GM23338 (cell line): ENCODE data around the gene CDH23. TPM values are rescaled to one million over a fixed set of nuclear protein-coding genes. Genes with fewer than 3 reads are reported as not detected.

Experiments
- ATAC-seq: fragments of 200-7000 bp; cut with Tn5 transposase; 3 replicates; pipeline ENCODE4 v1.9.1; 2020
- DNase-seq: peaks from one replicate; pipeline ENCODE4 v3.0.0-alpha.2; 2015; ENCODE audit warnings: low spot score
- H2AFZ ChIP-seq: fragments of 200-600 bp; sonication (generic); 2 replicates; pipeline ENCODE4 v1.8.0; 2016; ENCODE audit warnings: antibody characterized with exemption, mild to moderate bottlenecking, moderate library complexity
- H3F3A ChIP-seq: fragments of 200-600 bp; sonication (generic); replicated peaks from 2 replicates; pipeline ENCODE4 v1.8.0; 2017; ENCODE audit warnings: antibody characterized with exemption, mixed run types, low read depth
- H3K27ac ChIP-seq: fragments of 200-600 bp; sonication (generic); 2 replicates; pipeline ENCODE4 v1.6.1; 2016; ENCODE audit warnings: low read depth
- H3K27me3 ChIP-seq: fragments of 200-600 bp; sonication (generic); 2 replicates; pipeline ENCODE4 v1.8.0; 2016; ENCODE audit warnings: mild to moderate bottlenecking, mixed run types, moderate library complexity; ENCODE audit not compliant: insufficient read depth
- H3K36me3 ChIP-seq: fragments of 200-600 bp; sonication (generic); 2 replicates; pipeline ENCODE4 v1.8.0; 2016; ENCODE audit warnings: mild to moderate bottlenecking; ENCODE audit not compliant: insufficient read depth
- H3K4me1 ChIP-seq: fragments of 200-600 bp; sonication (generic); 2 replicates; pipeline ENCODE4 v1.8.0; 2016; ENCODE audit warnings: mild to moderate bottlenecking, moderate library complexity; ENCODE audit not compliant: insufficient read depth
- H3K4me2 ChIP-seq: fragments of 200-600 bp; sonication (generic); 2 replicates; pipeline ENCODE4 v1.7.1; 2017; ENCODE audit warnings: mixed run types
- H3K4me3 ChIP-seq: fragments of 200-600 bp; sonication (generic); 2 replicates; pipeline ENCODE4 v1.6.1; 2016; ENCODE audit warnings: mixed run types
- H3K79me2 ChIP-seq: fragments of 200-600 bp; sonication (generic); replicated peaks from 2 replicates; pipeline ENCODE4 v1.8.0; 2017; ENCODE audit warnings: mild to moderate bottlenecking; ENCODE audit not compliant: insufficient read depth
- H3K9me2 ChIP-seq: fragments of 200-600 bp; sonication (generic); 2 replicates; pipeline ENCODE4 v1.8.0; 2017; ENCODE audit not compliant: insufficient read depth
- H4K20me1 ChIP-seq: fragments of 200-600 bp; sonication (generic); replicated peaks from 2 replicates; pipeline ENCODE4 v1.8.0; 2017; ENCODE audit warnings: mild to moderate bottlenecking; ENCODE audit not compliant: insufficient read depth
- H3K27ac Mint-ChIP-seq: 2 replicates; pipeline ENCODE4 v1.8.0; 2020; ENCODE audit warnings: inconsistent platforms, mild to moderate bottlenecking, moderate library complexity, mixed read lengths
- H3K27me3 Mint-ChIP-seq: 3 replicates; pipeline ENCODE4 v1.8.0; 2022; ENCODE audit warnings: low read depth, mild to moderate bottlenecking, moderate library complexity, mixed read lengths, inconsistent platforms; ENCODE audit not compliant: insufficient read depth, poor library complexity
- H3K36me3 Mint-ChIP-seq: 3 replicates; pipeline ENCODE4 v1.8.0; 2021; ENCODE audit warnings: low read depth, mild to moderate bottlenecking, inconsistent platforms, moderate library complexity, mixed read lengths
- H3K4me1 Mint-ChIP-seq: 3 replicates; pipeline ENCODE4 v1.8.0; 2020; ENCODE audit warnings: mild to moderate bottlenecking, inconsistent platforms, mixed read lengths
- H3K4me3 Mint-ChIP-seq: 3 replicates; pipeline ENCODE4 v1.8.0; 2021; ENCODE audit warnings: moderate library complexity, mild to moderate bottlenecking, inconsistent platforms, mixed read lengths
- H3K9me3 Mint-ChIP-seq: 3 replicates; pipeline ENCODE4 v1.8.0; 2020; ENCODE audit warnings: moderate library complexity, mild to moderate bottlenecking, inconsistent platforms, mixed read lengths
- CREB1 ChIP-seq: fragments of 250-450 bp; sonication (Bioruptor Pico); IDR thresholded peaks from 2 replicates; pipeline ENCODE4 v1.5.0; 2020; ENCODE audit warnings: low read depth, mild to moderate bottlenecking, moderate library complexity
- EZH2 ChIP-seq: fragments of 200-600 bp; sonication (generic); IDR thresholded peaks from one replicate; pipeline ENCODE4 v1.8.0; 2017; ENCODE audit warnings: antibody characterized with exemption, mild to moderate bottlenecking, low read depth; ENCODE audit not compliant: unreplicated experiment
- EZH2phosphoT487 ChIP-seq: fragments of 200-600 bp; sonication (generic); IDR thresholded peaks from one replicate; pipeline ENCODE4 v1.8.1; 2018; ENCODE audit warnings: antibody characterized with exemption; ENCODE audit not compliant: unreplicated experiment
- JUNB ChIP-seq: IDR thresholded peaks from one replicate; pipeline ENCODE4 v1.6.1; 2016; ENCODE audit warnings: antibody characterized with exemption; ENCODE audit not compliant: unreplicated experiment
- NANOG ChIP-seq: IDR thresholded peaks from 2 replicates; pipeline ENCODE4 v1.6.1; 2016; ENCODE audit warnings: antibody characterized with exemption, borderline replicate concordance
- POLR2AphosphoS5 ChIP-seq: IDR thresholded peaks from 2 replicates; pipeline ENCODE4 v1.6.1; 2016; ENCODE audit warnings: antibody characterized with exemption, low read depth
- STAT1 ChIP-seq: IDR thresholded peaks from one replicate; pipeline ENCODE4 v1.6.1; 2016; ENCODE audit warnings: antibody characterized with exemption; ENCODE audit not compliant: unreplicated experiment
- ZNF114 ChIP-seq: fragments of 250-450 bp; sonication (Bioruptor Pico); IDR thresholded peaks from 2 replicates; pipeline ENCODE4 v1.5.0; 2020; ENCODE audit warnings: mild to moderate bottlenecking, moderate library complexity
- ZNF331 ChIP-seq: fragments of 250-450 bp; sonication (Bioruptor Pico); IDR thresholded peaks from 2 replicates; pipeline ENCODE4 v1.5.0; 2020; ENCODE audit warnings: low read depth, mild to moderate bottlenecking, moderate library complexity
- polyA plus RNA-seq: library from polyadenylated mRNA; unstranded; fragments of >200 nt; fragmentation: Nextera tagmentation; extraction: Ambion mirVana; gene quantifications from 2 replicates; pipeline ENCODE4 v1.2.1, GENCODE V29; 2016
- total RNA-seq: library from RNA; depleted of rRNA; stranded (reverse); fragments of >200 nt; shearing (Covaris generic); gene quantifications from 2 replicates; pipeline ENCODE4 v1.2.3, GENCODE V29; 2014
- TF ChIP-seq, protein P1 (sequence below): fragments of 250-450 bp; sonication (Bioruptor Pico); IDR thresholded peaks from 2 replicates; pipeline ENCODE4 v1.5.0; 2020; ENCODE audit warnings: mild to moderate bottlenecking, moderate library complexity
- TF ChIP-seq, protein P2 (sequence below): IDR thresholded peaks from 2 replicates; pipeline ENCODE4 v1.6.1; 2016; ENCODE audit warnings: antibody characterized with exemption
- TF ChIP-seq, protein P3 (sequence below), 2 experiments: fragments of 200-600 bp in 1 of 2; sonication (generic) in 1 of 2; conservative IDR thresholded peaks; 2 replicates each; pipeline versions ENCODE4 v1.5.1 to v1.6.1; 2016 to 2017; ENCODE audit warnings: antibody characterized with exemption in 2 of 2, low read depth in 2 of 2, mild to moderate bottlenecking in 2 of 2, moderate library complexity in 1 of 2
- TF ChIP-seq, protein P4 (sequence below): IDR thresholded peaks from one replicate; pipeline ENCODE4 v1.6.1; 2018; ENCODE audit warnings: antibody characterized with exemption; ENCODE audit not compliant: unreplicated experiment

CDH23 gene
- total and polyA plus RNA-seq, 2 experiments from 2014 or later: 0.95 to 4.3 TPM

DNA sequence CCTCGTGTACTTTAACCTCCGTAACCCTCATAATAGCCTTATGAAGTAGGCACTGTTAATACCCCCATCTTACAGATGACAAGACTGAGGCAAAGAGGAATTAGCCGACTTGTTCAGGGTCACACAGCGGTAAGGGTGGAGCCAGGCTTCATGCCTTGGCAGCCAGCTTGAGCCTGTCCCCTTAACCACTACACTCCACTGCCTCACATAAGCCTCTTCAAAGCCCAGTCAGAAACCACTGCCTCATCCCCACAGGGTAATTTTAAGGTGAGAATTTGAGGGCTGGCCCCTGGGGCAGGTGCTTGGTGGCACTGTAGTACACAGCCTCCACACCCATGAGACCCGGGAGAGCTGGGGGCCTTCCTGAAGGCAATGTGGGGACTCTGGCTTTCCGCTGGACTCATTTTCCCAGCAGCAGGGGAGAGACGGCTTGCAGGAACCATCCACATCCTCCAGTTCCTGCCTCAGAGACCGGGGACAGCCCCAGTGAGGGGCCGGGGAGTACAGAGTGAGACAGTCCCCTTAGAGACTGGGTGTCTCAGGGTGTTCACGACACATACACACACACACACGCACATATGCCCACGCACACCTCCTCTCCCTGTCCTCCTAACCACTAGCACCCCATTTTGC, 330.5 kb downstream of the CDH23 start:
- H3K4me3 ChIP-seq: no peak overlapping the region
- H3K4me1 ChIP-seq: no peaks in the 10 kb centered on the region
- Mint-ChIP-seq H3K27ac (no peak overlapping the region), H3K4me3 (no peak overlapping the region), H3K36me3 (no peaks in the 10 kb centered on the region), H3K9me3 (no peaks in the 10 kb centered on the region), H3K4me1 (peaks cover 6% of the 10 kb centered on the region; the same call in 2 of the 3 replicates), H3K27me3 (peaks cover 20% of the 10 kb centered on the region)
- H3K4me2 ChIP-seq: no peak overlapping the region
- H3K27ac ChIP-seq: no peak overlapping the region
- no peaks in the 10 kb centered on the region for H3K9me2 ChIP-seq
- H4K20me1 ChIP-seq: no peaks in the 10 kb centered on the region
- no peaks in the 10 kb centered on the region for H3F3A ChIP-seq
- H3K27me3 ChIP-seq: no peaks in the 10 kb centered on the region
- H3K36me3 ChIP-seq: no peaks in the 10 kb centered on the region
- no peaks in the 10 kb centered on the region for H3K79me2 ChIP-seq
- TF ChIP-seq NANOG: no peak
- no peak for TF ChIP-seq EZH2phosphoT487
- TF ChIP-seq, protein P1, sequence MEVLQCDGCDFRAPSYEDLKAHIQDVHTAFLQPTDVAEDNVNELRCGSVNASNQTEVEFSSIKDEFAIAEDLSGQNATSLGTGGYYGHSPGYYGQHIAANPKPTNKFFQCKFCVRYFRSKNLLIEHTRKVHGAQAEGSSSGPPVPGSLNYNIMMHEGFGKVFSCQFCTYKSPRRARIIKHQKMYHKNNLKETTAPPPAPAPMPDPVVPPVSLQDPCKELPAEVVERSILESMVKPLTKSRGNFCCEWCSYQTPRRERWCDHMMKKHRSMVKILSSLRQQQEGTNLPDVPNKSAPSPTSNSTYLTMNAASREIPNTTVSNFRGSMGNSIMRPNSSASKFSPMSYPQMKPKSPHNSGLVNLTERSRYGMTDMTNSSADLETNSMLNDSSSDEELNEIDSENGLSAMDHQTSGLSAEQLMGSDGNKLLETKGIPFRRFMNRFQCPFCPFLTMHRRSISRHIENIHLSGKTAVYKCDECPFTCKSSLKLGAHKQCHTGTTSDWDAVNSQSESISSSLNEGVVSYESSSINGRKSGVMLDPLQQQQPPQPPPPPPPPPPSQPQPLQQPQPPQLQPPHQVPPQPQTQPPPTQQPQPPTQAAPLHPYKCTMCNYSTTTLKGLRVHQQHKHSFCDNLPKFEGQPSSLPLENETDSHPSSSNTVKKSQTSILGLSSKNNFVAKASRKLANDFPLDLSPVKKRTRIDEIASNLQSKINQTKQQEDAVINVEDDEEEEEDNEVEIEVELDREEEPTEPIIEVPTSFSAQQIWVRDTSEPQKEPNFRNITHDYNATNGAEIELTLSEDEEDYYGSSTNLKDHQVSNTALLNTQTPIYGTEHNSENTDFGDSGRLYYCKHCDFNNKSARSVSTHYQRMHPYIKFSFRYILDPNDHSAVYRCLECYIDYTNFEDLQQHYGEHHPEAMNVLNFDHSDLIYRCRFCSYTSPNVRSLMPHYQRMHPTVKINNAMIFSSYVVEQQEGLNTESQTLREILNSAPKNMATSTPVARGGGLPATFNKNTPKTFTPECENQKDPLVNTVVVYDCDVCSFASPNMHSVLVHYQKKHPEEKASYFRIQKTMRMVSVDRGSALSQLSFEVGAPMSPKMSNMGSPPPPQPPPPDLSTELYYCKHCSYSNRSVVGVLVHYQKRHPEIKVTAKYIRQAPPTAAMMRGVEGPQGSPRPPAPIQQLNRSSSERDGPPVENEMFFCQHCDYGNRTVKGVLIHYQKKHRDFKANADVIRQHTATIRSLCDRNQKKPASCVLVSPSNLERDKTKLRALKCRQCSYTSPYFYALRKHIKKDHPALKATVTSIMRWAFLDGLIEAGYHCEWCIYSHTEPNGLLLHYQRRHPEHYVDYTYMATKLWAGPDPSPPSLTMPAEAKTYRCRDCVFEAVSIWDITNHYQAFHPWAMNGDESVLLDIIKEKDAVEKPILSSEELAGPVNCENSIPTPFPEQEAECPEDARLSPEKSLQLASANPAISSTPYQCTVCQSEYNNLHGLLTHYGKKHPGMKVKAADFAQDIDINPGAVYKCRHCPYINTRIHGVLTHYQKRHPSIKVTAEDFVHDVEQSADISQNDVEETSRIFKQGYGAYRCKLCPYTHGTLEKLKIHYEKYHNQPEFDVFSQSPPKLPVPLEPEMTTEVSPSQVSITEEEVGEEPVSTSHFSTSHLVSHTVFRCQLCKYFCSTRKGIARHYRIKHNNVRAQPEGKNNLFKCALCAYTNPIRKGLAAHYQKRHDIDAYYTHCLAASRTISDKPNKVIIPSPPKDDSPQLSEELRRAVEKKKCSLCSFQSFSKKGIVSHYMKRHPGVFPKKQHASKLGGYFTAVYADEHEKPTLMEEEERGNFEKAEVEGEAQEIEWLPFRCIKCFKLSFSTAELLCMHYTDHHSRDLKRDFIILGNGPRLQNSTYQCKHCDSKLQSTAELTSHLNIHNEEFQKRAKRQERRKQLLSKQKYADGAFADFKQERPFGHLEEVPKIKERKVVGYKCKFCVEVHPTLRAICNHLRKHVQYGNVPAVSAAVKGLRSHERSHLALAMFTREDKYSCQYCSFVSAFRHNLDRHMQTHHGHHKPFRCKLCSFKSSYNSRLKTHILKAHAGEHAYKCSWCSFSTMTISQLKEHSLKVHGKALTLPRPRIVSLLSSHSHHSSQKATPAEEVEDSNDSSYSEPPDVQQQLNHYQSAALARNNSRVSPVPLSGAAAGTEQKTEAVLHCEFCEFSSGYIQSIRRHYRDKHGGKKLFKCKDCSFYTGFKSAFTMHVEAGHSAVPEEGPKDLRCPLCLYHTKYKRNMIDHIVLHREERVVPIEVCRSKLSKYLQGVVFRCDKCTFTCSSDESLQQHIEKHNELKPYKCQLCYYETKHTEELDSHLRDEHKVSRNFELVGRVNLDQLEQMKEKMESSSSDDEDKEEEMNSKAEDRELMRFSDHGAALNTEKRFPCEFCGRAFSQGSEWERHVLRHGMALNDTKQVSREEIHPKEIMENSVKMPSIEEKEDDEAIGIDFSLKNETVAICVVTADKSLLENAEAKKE (CRISPR knock-in tag): no peak
- TF ChIP-seq, protein P2, sequence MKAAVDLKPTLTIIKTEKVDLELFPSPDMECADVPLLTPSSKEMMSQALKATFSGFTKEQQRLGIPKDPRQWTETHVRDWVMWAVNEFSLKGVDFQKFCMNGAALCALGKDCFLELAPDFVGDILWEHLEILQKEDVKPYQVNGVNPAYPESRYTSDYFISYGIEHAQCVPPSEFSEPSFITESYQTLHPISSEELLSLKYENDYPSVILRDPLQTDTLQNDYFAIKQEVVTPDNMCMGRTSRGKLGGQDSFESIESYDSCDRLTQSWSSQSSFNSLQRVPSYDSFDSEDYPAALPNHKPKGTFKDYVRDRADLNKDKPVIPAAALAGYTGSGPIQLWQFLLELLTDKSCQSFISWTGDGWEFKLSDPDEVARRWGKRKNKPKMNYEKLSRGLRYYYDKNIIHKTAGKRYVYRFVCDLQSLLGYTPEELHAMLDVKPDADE: no peak
- no peak for TF ChIP-seq STAT1
- TF ChIP-seq, protein P3, sequence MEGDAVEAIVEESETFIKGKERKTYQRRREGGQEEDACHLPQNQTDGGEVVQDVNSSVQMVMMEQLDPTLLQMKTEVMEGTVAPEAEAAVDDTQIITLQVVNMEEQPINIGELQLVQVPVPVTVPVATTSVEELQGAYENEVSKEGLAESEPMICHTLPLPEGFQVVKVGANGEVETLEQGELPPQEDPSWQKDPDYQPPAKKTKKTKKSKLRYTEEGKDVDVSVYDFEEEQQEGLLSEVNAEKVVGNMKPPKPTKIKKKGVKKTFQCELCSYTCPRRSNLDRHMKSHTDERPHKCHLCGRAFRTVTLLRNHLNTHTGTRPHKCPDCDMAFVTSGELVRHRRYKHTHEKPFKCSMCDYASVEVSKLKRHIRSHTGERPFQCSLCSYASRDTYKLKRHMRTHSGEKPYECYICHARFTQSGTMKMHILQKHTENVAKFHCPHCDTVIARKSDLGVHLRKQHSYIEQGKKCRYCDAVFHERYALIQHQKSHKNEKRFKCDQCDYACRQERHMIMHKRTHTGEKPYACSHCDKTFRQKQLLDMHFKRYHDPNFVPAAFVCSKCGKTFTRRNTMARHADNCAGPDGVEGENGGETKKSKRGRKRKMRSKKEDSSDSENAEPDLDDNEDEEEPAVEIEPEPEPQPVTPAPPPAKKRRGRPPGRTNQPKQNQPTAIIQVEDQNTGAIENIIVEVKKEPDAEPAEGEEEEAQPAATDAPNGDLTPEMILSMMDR (conservative IDR thresholded peaks at IDR 0.05; ENCODE audit: low read depth in 2 of 2): no peak
- TF ChIP-seq JUNB: no peak
- TF ChIP-seq, protein P4, sequence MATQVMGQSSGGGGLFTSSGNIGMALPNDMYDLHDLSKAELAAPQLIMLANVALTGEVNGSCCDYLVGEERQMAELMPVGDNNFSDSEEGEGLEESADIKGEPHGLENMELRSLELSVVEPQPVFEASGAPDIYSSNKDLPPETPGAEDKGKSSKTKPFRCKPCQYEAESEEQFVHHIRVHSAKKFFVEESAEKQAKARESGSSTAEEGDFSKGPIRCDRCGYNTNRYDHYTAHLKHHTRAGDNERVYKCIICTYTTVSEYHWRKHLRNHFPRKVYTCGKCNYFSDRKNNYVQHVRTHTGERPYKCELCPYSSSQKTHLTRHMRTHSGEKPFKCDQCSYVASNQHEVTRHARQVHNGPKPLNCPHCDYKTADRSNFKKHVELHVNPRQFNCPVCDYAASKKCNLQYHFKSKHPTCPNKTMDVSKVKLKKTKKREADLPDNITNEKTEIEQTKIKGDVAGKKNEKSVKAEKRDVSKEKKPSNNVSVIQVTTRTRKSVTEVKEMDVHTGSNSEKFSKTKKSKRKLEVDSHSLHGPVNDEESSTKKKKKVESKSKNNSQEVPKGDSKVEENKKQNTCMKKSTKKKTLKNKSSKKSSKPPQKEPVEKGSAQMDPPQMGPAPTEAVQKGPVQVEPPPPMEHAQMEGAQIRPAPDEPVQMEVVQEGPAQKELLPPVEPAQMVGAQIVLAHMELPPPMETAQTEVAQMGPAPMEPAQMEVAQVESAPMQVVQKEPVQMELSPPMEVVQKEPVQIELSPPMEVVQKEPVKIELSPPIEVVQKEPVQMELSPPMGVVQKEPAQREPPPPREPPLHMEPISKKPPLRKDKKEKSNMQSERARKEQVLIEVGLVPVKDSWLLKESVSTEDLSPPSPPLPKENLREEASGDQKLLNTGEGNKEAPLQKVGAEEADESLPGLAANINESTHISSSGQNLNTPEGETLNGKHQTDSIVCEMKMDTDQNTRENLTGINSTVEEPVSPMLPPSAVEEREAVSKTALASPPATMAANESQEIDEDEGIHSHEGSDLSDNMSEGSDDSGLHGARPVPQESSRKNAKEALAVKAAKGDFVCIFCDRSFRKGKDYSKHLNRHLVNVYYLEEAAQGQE: no peak
- no peak for TF ChIP-seq CREB1 (CRISPR knock-in tag)
- TF ChIP-seq POLR2AphosphoS5: no peak
- TF ChIP-seq EZH2: no peak
- no peak for TF ChIP-seq ZNF331 (CRISPR knock-in tag)
- TF ChIP-seq ZNF114 (CRISPR knock-in tag): no peak
- ATAC-seq (no peak), DNase-seq (no peak)
- H2AFZ ChIP-seq: no peak overlapping the region
